ENCODE data around the gene GPR141.
A peak's percentile ranks its signal among the peaks of the same experiment; 100 is the strongest.
"Not testable (repeated sequence)": the region's sequence is repeated elsewhere in the genome, so short reads cannot be mapped to it uniquely, and the experiment has no call there.

GPR141 gene

GRCh38 chr7:37698782-37699181, 15.2 kb downstream of the GPR141 start:
- Histone ChIP-seq H3K4me2 (ENCODE audit: low read depth, low read length, poor library complexity, severe bottlenecking) (no peak overlapping the region), H3F3A (ENCODE audit: low read depth) (no peaks in the 10 kb centered on the region), H3K9ac (ENCODE audit: low read depth, low read length, poor library complexity, severe bottlenecking) (no peak overlapping the region), H3K79me2 (ENCODE audit: insufficient read depth, low read length) (no peaks in the 10 kb centered on the region), H3K27me3 (ENCODE audit: insufficient read depth, low read length, poor library complexity, severe bottlenecking) (no peaks in the 10 kb centered on the region), H3K4me1 (ENCODE audit: insufficient read depth, low read length, poor library complexity, severe bottlenecking) (peaks cover 14% of the 10 kb centered on the region), H3K4me3 (ENCODE audit: low read length, poor library complexity, severe bottlenecking) (no peak overlapping the region), H4K20me1 (ENCODE audit: insufficient read depth, low read length, poor library complexity, severe bottlenecking) (no peaks in the 10 kb centered on the region), H3K36me3 (ENCODE audit: insufficient read depth, low read length) (no peaks in the 10 kb centered on the region), H3K9me2 (replicated peaks; ENCODE audit: low read depth, low read length) (no peaks in the 10 kb centered on the region), H3K9me3 (ENCODE audit: insufficient read depth, low read depth, low read length) (no peaks in the 10 kb centered on the region), H2AFZ (ENCODE audit: low read length) (no peak overlapping the region)
- TF ChIP-seq EZH2phosphoT487 (IDR thresholded peaks at IDR 0.05; ENCODE audit: borderline replicate concordance) = no peak
- TF ChIP-seq, protein P1, sequence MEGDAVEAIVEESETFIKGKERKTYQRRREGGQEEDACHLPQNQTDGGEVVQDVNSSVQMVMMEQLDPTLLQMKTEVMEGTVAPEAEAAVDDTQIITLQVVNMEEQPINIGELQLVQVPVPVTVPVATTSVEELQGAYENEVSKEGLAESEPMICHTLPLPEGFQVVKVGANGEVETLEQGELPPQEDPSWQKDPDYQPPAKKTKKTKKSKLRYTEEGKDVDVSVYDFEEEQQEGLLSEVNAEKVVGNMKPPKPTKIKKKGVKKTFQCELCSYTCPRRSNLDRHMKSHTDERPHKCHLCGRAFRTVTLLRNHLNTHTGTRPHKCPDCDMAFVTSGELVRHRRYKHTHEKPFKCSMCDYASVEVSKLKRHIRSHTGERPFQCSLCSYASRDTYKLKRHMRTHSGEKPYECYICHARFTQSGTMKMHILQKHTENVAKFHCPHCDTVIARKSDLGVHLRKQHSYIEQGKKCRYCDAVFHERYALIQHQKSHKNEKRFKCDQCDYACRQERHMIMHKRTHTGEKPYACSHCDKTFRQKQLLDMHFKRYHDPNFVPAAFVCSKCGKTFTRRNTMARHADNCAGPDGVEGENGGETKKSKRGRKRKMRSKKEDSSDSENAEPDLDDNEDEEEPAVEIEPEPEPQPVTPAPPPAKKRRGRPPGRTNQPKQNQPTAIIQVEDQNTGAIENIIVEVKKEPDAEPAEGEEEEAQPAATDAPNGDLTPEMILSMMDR (conservative IDR thresholded peaks at IDR 0.05; ENCODE audit: low read length) = no peak

- H3K4me2 ChIP-seq (ENCODE audit: low read depth, low read length, poor library complexity, severe bottlenecking) = no peak overlapping the region
- H3K27me3 ChIP-seq (ENCODE audit: insufficient read depth, low read length, poor library complexity, severe bottlenecking) = no peaks in the 10 kb centered on the region
- H3K4me1 ChIP-seq (ENCODE audit: insufficient read depth, low read length, poor library complexity, severe bottlenecking) = peaks cover 9% of the 10 kb centered on the region
These were observed 18.2 kb downstream of the GPR141 start for GRCh38 chr7:37701769-37702168.

DNA sequence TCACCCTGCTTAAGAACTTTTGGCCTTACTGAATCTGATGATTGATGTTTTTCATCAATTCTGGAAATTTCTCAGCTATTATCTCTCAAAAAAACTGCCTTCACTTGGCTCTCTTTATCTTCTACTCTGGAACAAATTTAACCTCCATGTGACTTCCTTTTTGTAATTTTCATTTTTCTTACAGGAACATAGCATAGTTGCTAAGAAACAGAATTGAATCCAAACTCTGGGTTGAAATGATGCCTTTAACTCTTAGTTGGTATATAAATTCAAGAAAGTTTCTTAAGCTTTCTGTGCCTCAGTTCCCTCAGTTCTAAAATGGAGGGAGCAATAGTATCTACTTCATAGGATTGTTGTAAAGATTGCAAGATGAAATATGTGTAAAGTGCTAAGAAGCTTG, 19.8 kb downstream of the GPR141 start:
- Histone ChIP-seq H4K20me1 (ENCODE audit: insufficient read depth, low read length, poor library complexity, severe bottlenecking) (no peaks in the 10 kb centered on the region), H3K36me3 (ENCODE audit: insufficient read depth, low read length) (no peaks in the 10 kb centered on the region), H3K9me2 (replicated peaks; ENCODE audit: low read depth, low read length) (no peaks in the 10 kb centered on the region), H3F3A (ENCODE audit: low read depth) (no peaks in the 10 kb centered on the region), H3K9ac (ENCODE audit: low read depth, low read length, poor library complexity, severe bottlenecking) (peak overlapping the region; percentile 22), H3K9me3 (ENCODE audit: insufficient read depth, low read depth, low read length) (no peaks in the 10 kb centered on the region), H3K79me2 (ENCODE audit: insufficient read depth, low read length) (no peaks in the 10 kb centered on the region), H2AFZ (ENCODE audit: low read length) (peak overlapping the region; percentile 67), H3K4me1 (ENCODE audit: insufficient read depth, low read length, poor library complexity, severe bottlenecking) (peaks cover 11% of the 10 kb centered on the region), H3K4me3 (ENCODE audit: low read length, poor library complexity, severe bottlenecking) (peak overlapping the region; percentile 41), H3K4me2 (ENCODE audit: low read depth, low read length, poor library complexity, severe bottlenecking) (peak overlapping the region; percentile 51), H3K27me3 (ENCODE audit: insufficient read depth, low read length, poor library complexity, severe bottlenecking) (no peaks in the 10 kb centered on the region)
- no peak for TF ChIP-seq EZH2phosphoT487 (IDR thresholded peaks at IDR 0.05; ENCODE audit: borderline replicate concordance)

More at GRCh38 chr7:37701769-37702168, 18.2 kb downstream of the GPR141 start:
- no peaks in the 10 kb centered on the region for H3K36me3 ChIP-seq (ENCODE audit: insufficient read depth, low read length)
- no peaks in the 10 kb centered on the region for H3K9me3 ChIP-seq (ENCODE audit: insufficient read depth, low read depth, low read length)
- H3K79me2 ChIP-seq (ENCODE audit: insufficient read depth, low read length) = no peaks in the 10 kb centered on the region
- no peaks in the 10 kb centered on the region for H3F3A ChIP-seq (ENCODE audit: low read depth)
- no peak overlapping the region for H3K4me3 ChIP-seq (ENCODE audit: low read length, poor library complexity, severe bottlenecking)
- TF ChIP-seq EZH2phosphoT487 (IDR thresholded peaks at IDR 0.05; ENCODE audit: borderline replicate concordance) = no peak
- TF ChIP-seq, protein P1 (conservative IDR thresholded peaks at IDR 0.05; ENCODE audit: low read length) = no peak
- H4K20me1 ChIP-seq (ENCODE audit: insufficient read depth, low read length, poor library complexity, severe bottlenecking) = no peaks in the 10 kb centered on the region
- no peak overlapping the region for H3K9ac ChIP-seq (ENCODE audit: low read depth, low read length, poor library complexity, severe bottlenecking)
- H2AFZ ChIP-seq (ENCODE audit: low read length) = peak overlapping the region; percentile 41; the same call in 1 of the 2 replicates
- no peaks in the 10 kb centered on the region for H3K9me2 ChIP-seq (replicated peaks; ENCODE audit: low read depth, low read length)

GRCh38 chr7:37704328-37704833, 20.8 kb downstream of the GPR141 start:
- H3K9ac ChIP-seq (ENCODE audit: low read depth, low read length, poor library complexity, severe bottlenecking); H3K4me2 ChIP-seq (ENCODE audit: low read depth, low read length, poor library complexity, severe bottlenecking); H3K9me3 ChIP-seq (ENCODE audit: insufficient read depth, low read depth, low read length); H4K20me1 ChIP-seq (ENCODE audit: insufficient read depth, low read length, poor library complexity, severe bottlenecking); H3K36me3 ChIP-seq (ENCODE audit: insufficient read depth, low read length); H3K27me3 ChIP-seq (ENCODE audit: insufficient read depth, low read length, poor library complexity, severe bottlenecking); H3K9me2 ChIP-seq (replicated peaks; ENCODE audit: low read depth, low read length); H3F3A ChIP-seq (ENCODE audit: low read depth); H3K79me2 ChIP-seq (ENCODE audit: insufficient read depth, low read length); H2AFZ ChIP-seq (ENCODE audit: low read length); H3K4me3 ChIP-seq (ENCODE audit: low read length, poor library complexity, severe bottlenecking): not testable (repeated sequence)
- H3K4me1 ChIP-seq (ENCODE audit: insufficient read depth, low read length, poor library complexity, severe bottlenecking) = peaks cover 14% of the 10 kb centered on the region
